ENCODE results near the gene OPRL1.
A peak's percentile ranks its signal among the peaks of the same experiment; 100 is the strongest.

OPRL1 gene

DNA sequence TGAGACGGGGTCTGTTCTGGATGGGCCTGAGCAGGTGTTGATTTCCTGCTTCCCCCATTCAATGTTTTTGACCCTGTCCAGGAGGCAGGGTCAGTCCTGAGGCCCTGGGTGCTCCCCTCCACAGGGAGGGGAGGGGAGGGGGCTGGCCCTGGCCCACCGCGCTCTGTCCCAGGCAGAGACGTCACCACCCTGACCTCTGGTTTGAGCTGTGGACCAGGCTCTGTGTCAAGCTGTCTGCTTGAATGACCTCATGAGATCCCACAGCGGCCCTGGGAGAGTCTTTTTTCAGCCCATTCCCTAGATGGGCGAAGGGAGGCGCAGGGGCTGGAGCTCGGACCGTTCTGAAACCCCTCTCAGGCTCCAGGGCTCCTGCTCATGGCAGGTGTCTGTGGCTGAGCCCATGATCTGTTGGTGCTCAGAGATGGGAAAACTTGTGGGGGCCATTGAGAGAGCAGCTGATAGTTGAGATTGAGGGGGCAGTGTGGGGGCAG is 13.2 kb downstream of the OPRL1 start:
- CTCF ChIA-PET: no interaction called here
- no peaks in the 10 kb centered on the region for H3K9me3 ChIP-seq (ENCODE audit: control insufficient read depth, insufficient read depth, low read depth, low read length)

DNA sequence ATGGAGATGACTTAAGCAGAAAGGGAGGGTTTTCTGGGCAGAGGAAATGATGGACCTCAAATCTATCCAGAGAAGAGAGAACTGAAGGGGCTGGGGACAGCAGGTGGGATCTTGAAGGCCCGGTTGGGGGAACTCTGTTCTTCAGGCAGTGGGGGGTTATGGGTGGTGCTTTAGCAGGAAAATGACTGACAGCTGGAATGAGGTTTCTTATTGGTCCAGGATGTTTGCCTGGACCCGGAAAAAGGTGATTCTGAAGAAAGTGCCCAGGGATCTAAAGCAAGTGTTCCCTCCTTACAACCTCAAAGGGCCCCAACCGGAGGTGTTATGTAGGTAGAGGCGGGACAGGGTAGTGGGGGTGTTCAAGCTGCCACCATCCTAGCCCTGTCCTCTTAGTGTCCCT is 15.6 kb downstream of the OPRL1 start:
- Histone ChIP-seq H3K4me1 (ENCODE audit: control insufficient read depth, insufficient read depth, low read length) (no peaks in the 10 kb centered on the region), H3K27ac (ENCODE audit: extremely low read depth, low read depth, low read length) (no peak overlapping the region), H3K4me3 (ENCODE audit: low read depth, low read length) (no peak overlapping the region), H3K36me3 (ENCODE audit: control insufficient read depth in 2 of 2, insufficient read depth in 1 of 2, low read length in 2 of 2) (no peaks in the 10 kb centered on the region), H3K9me3 (ENCODE audit: control insufficient read depth, insufficient read depth, low read depth, low read length) (no peaks in the 10 kb centered on the region)
- POLR2A ChIA-PET: no interaction called here
- TF ChIP-seq SP2 (tag by site-specific recombination; IDR thresholded peaks at IDR 0.05) (peak; percentile 42), KLF16 (tag by site-specific recombination; IDR thresholded peaks at IDR 0.05) (no peak), ZSCAN23 (tag by site-specific recombination; IDR thresholded peaks at IDR 0.05) (no peak), ZNF529 (tag by site-specific recombination; IDR thresholded peaks at IDR 0.05; ENCODE audit: insufficient replicate concordance) (no peak)
- CTCF ChIA-PET: interaction anchor here (0.8 kb wide), 1 partner anchor 25 kb away, joined by 3 read pairs; no protein-coding TSS in a partner anchor

More for the DNA sequence above, 13.2 kb downstream of the OPRL1 start:
- Histone ChIP-seq H3K27ac (ENCODE audit: extremely low read depth, low read depth, low read length) (no peak overlapping the region), H3K36me3 (ENCODE audit: control insufficient read depth in 2 of 2, insufficient read depth in 1 of 2, low read length in 2 of 2) (no peaks in the 10 kb centered on the region), H3K4me1 (ENCODE audit: control insufficient read depth, insufficient read depth, low read length) (no peaks in the 10 kb centered on the region), H3K4me3 (ENCODE audit: low read depth, low read length) (no peak overlapping the region)
- POLR2A ChIA-PET: no interaction called here
- TF ChIP-seq ZNF600 (tag by site-specific recombination; IDR thresholded peaks at IDR 0.05): peak; percentile 37; the same call in 1 of the 2 replicates
- 0 out of 2 replicates have a peak, but pooled peaks have one; percentile 12 for TF ChIP-seq GLIS1 (tag by site-specific recombination; IDR thresholded peaks at IDR 0.05)
- TF ChIP-seq, protein P1, sequence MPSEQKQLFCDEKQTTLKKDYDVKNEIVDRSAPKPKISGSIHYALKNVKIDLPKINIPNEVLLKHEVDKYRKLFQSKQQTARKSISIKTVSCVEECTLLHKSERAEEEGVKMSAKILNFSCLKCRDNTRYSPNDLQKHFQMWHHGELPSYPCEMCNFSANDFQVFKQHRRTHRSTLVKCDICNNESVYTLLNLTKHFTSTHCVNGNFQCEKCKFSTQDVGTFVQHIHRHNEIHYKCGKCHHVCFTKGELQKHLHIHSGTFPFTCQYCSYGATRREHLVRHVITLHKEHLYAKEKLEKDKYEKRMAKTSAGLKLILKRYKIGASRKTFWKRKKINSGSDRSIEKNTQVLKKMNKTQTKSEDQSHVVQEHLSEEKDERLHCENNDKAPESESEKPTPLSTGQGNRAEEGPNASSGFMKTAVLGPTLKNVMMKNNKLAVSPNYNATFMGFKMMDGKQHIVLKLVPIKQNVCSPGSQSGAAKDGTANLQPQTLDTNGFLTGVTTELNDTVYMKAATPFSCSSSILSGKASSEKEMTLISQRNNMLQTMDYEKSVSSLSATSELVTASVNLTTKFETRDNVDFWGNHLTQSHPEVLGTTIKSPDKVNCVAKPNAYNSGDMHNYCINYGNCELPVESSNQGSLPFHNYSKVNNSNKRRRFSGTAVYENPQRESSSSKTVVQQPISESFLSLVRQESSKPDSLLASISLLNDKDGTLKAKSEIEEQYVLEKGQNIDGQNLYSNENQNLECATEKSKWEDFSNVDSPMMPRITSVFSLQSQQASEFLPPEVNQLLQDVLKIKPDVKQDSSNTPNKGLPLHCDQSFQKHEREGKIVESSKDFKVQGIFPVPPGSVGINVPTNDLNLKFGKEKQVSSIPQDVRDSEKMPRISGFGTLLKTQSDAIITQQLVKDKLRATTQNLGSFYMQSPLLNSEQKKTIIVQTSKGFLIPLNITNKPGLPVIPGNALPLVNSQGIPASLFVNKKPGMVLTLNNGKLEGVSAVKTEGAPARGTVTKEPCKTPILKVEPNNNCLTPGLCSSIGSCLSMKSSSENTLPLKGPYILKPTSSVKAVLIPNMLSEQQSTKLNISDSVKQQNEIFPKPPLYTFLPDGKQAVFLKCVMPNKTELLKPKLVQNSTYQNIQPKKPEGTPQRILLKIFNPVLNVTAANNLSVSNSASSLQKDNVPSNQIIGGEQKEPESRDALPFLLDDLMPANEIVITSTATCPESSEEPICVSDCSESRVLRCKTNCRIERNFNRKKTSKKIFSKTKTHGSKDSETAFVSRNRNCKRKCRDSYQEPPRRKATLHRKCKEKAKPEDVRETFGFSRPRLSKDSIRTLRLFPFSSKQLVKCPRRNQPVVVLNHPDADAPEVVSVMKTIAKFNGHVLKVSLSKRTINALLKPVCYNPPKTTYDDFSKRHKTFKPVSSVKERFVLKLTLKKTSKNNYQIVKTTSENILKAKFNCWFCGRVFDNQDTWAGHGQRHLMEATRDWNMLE (tag by site-specific recombination; conservative IDR thresholded peaks at IDR 0.05; ENCODE audit: low read depth): no peak

DNA sequence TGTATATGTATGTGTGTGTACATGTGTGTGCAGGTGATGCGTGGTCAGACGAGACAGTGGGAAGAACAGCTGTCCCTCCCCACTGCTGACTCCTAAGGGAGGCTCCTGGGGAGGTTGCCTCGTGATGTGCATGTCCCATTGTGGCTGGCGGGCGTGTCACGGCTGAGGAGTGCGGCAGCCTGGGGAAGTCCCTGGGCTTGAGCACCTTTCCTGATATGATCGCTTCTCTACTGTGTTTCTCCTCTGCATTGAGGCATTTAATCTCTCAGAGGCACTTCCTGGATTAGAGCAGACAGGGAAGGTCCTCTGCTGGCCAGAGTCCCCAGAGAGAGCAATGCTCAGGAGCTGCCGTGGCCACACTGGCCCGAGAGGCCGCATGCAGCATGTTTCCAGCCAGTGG is 16.0 kb downstream of the OPRL1 start:
- ChIA-PET POLR2A (no interaction called here), CTCF (interaction anchor here (0.8 kb wide), 1 partner anchor 25 kb away, joined by 3 read pairs; no protein-coding TSS in a partner anchor)
- TF ChIP-seq, protein P2, sequence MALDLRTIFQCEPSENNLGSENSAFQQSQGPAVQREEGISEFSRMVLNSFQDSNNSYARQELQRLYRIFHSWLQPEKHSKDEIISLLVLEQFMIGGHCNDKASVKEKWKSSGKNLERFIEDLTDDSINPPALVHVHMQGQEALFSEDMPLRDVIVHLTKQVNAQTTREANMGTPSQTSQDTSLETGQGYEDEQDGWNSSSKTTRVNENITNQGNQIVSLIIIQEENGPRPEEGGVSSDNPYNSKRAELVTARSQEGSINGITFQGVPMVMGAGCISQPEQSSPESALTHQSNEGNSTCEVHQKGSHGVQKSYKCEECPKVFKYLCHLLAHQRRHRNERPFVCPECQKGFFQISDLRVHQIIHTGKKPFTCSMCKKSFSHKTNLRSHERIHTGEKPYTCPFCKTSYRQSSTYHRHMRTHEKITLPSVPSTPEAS (tag by site-specific recombination; IDR thresholded peaks at IDR 0.05): 0 out of 2 replicates have a peak, but pooled peaks have one; percentile 33
- TF ChIP-seq ZNF211 (tag by site-specific recombination; IDR thresholded peaks at IDR 0.05; ENCODE audit: low read depth): no peak
- Histone ChIP-seq H3K4me1 (ENCODE audit: control insufficient read depth, insufficient read depth, low read length) (no peaks in the 10 kb centered on the region), H3K27ac (ENCODE audit: extremely low read depth, low read depth, low read length) (no peak overlapping the region), H3K36me3 (ENCODE audit: control insufficient read depth in 2 of 2, insufficient read depth in 1 of 2, low read length in 2 of 2) (no peaks in the 10 kb centered on the region), H3K4me3 (ENCODE audit: low read depth, low read length) (no peak overlapping the region), H3K9me3 (ENCODE audit: control insufficient read depth, insufficient read depth, low read depth, low read length) (no peaks in the 10 kb centered on the region)

DNA sequence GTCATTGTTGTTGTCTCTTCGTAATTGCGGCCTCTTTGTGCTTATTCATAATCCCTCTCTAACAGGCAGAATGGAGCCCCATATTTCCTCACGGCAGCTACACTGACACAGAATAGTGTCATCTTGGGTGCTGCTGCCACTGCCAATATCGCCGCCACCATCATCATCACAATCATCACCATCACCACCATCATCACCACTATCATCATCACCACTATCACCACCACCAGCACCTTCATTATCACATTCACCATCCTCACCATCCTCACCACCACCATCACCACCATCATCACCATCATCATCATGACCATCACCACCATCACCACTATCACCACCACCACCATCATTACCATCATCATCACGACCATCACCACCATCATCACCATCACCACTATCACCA is 16.7 kb downstream of the OPRL1 start:
- no peaks in the 10 kb centered on the region for H3K36me3 ChIP-seq (ENCODE audit: control insufficient read depth in 2 of 2, insufficient read depth in 1 of 2, low read length in 2 of 2)
- H3K27ac ChIP-seq (ENCODE audit: extremely low read depth, low read depth, low read length): no peak overlapping the region
- no peaks in the 10 kb centered on the region for H3K4me1 ChIP-seq (ENCODE audit: control insufficient read depth, insufficient read depth, low read length)
- ChIA-PET POLR2A (no interaction called here), CTCF (no interaction called here)
- no peak overlapping the region for H3K4me3 ChIP-seq (ENCODE audit: low read depth, low read length)
- no peak for TF ChIP-seq ZNF514 (tag by site-specific recombination; IDR thresholded peaks at IDR 0.05)
- TF ChIP-seq, protein P3, sequence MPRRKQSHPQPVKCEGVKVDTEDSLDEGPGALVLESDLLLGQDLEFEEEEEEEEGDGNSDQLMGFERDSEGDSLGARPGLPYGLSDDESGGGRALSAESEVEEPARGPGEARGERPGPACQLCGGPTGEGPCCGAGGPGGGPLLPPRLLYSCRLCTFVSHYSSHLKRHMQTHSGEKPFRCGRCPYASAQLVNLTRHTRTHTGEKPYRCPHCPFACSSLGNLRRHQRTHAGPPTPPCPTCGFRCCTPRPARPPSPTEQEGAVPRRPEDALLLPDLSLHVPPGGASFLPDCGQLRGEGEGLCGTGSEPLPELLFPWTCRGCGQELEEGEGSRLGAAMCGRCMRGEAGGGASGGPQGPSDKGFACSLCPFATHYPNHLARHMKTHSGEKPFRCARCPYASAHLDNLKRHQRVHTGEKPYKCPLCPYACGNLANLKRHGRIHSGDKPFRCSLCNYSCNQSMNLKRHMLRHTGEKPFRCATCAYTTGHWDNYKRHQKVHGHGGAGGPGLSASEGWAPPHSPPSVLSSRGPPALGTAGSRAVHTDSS (tag by site-specific recombination; IDR thresholded peaks at IDR 0.05): peak; percentile 89
- no peaks in the 10 kb centered on the region for H3K9me3 ChIP-seq (ENCODE audit: control insufficient read depth, insufficient read depth, low read depth, low read length)

All from HEK293 (cell line).